K562 (cell line): ENCODE measurements around the gene BMP2K. TPM values are rescaled to one million over a fixed set of nuclear protein-coding genes. Genes with fewer than 3 reads are reported as not detected.
A peak's percentile ranks its signal among the peaks of the same experiment; 100 is the strongest.

Source experiments
- DIDO1 ChIP-seq: fragments of 450-650 bp; IDR thresholded peaks from 2 replicates; pipeline ENCODE4 v1.6.1; 2016; ENCODE audit warnings: low read depth, missing biosample characterization, missing genetic modification characterization
- DMBX1 ChIP-seq: fragments of 250-450 bp; sonication (Bioruptor Pico); IDR thresholded peaks from 2 replicates; pipeline ENCODE4 v1.8.0; 2022; ENCODE audit warnings: inconsistent platforms, mild to moderate bottlenecking, moderate library complexity, borderline replicate concordance
- DPF2 ChIP-seq: fragments of 450-650 bp; IDR thresholded peaks from 2 replicates; pipeline ENCODE4 v1.6.1; 2016
- ERF ChIP-seq: fragments of 450-650 bp; formaldehyde crosslinking; IDR thresholded peaks from 2 replicates; pipeline ENCODE4 v1.4.0; 2020; ENCODE audit warnings: mild to moderate bottlenecking, mixed read lengths
- HMG20B ChIP-seq: fragments of 250-450 bp; sonication (Bioruptor Pico); IDR thresholded peaks from 2 replicates; pipeline ENCODE4 v1.5.0; 2021; ENCODE audit warnings: mild to moderate bottlenecking
- KLF13 ChIP-seq: fragments of 450-650 bp; IDR thresholded peaks from 2 replicates; pipeline ENCODE4 v1.6.1; 2016; ENCODE audit warnings: missing genetic modification characterization, low read depth, mild to moderate bottlenecking, missing compliant biosample characterization, moderate library complexity, borderline replicate concordance
- MTA2 ChIP-seq: fragments of 450-650 bp; IDR thresholded peaks from 2 replicates; pipeline ENCODE4 v1.6.1; 2016; ENCODE audit warnings: low read depth
- MTF1 ChIP-seq: fragments of 250-450 bp; sonication (Bioruptor Pico); IDR thresholded peaks from 2 replicates; pipeline ENCODE4 v1.9.0; 2021; ENCODE audit warnings: moderate library complexity, mild to moderate bottlenecking, inconsistent platforms, borderline replicate concordance
- NEUROD1 ChIP-seq: fragments of 150-350 bp; IDR thresholded peaks from 2 replicates; pipeline ENCODE4 v1.6.1; 2014; ENCODE audit warnings: borderline replicate concordance, low read length, low read depth; ENCODE audit not compliant: partially characterized antibody
- ZNF23 ChIP-seq: fragments of 250-450 bp; sonication (Bioruptor Pico); IDR thresholded peaks from 2 replicates; pipeline ENCODE4 v1.4.0; 2020; ENCODE audit warnings: mild to moderate bottlenecking
- ZNF311 ChIP-seq: fragments of 250-450 bp; sonication (Bioruptor Pico); IDR thresholded peaks from 2 replicates; pipeline ENCODE4 v1.4.0; 2020; ENCODE audit warnings: mild to moderate bottlenecking, moderate library complexity
- polyA plus RNA-seq, 8 experiments: library from polyadenylated mRNA; depleted of rRNA in 4 of 8; stranded (reverse) in 5 of 8; unstranded in 3 of 8; fragments of >200 nt; fragmentation: Nextera tagmentation in 2 of 8; fragmentation: Illumina TruSeq in 1 of 8; extraction: Ambion mirVana in 2 of 8; extraction: Trizol in 1 of 8; gene quantifications; 2 replicates each; pipeline versions ENCODE4 v1.2.1 to v1.2.3, GENCODE V29; 2011 to 2014; ENCODE audit warnings: inconsistent platforms in 1 of 8, missing spikeins in 1 of 8
- total RNA-seq, 7 experiments: library from RNA; depleted of rRNA in 6 of 7; stranded (reverse); fragments of >200 nt in 6 of 7; fragmentation: Illumina TruSeq in 2 of 7; extraction: Trizol in 2 of 7; gene quantifications; 2 replicates each; pipeline versions ENCODE4 v1.2.1 to v1.2.3, GENCODE V29; 2011 to 2021; ENCODE audit warnings: low replicate concordance in 1 of 7
- TF ChIP-seq, protein P1 (sequence below): fragments of 450-650 bp; IDR thresholded peaks from 2 replicates; pipeline ENCODE4 v1.6.1; 2016
- TF ChIP-seq, protein P2 (sequence below): conservative IDR thresholded peaks from 2 replicates; pipeline ENCODE4 v1.6.1; 2011; ENCODE audit warnings: low read depth, mild to moderate bottlenecking, low read length; ENCODE audit not compliant: control insufficient read depth
- TF ChIP-seq, protein P3 (sequence below), 2 experiments: fragments of 450-650 bp in 1 of 2; sonication (generic) in 1 of 2; formaldehyde crosslinking; conservative IDR thresholded peaks; 2 replicates each; pipeline versions ENCODE4 v1.4.0 to v1.8.1; 2020 to 2022; ENCODE audit warnings: mild to moderate bottlenecking in 1 of 2, missing genetic modification reagents in 1 of 2
- TF ChIP-seq, protein P4 (sequence below), 2 experiments: fragments of 450-650 bp; conservative IDR thresholded peaks; 2 replicates each; pipeline ENCODE4 v1.6.1; 2017; ENCODE audit warnings: mild to moderate bottlenecking in 2 of 2, moderate library complexity in 2 of 2
- TF ChIP-seq, protein P5 (sequence below): sonication (generic); formaldehyde crosslinking; IDR thresholded peaks from 2 replicates; pipeline ENCODE4 v1.8.0; 2022; ENCODE audit warnings: mild to moderate bottlenecking, missing genetic modification reagents

BMP2K gene
- total and polyA plus RNA-seq, 9 of the 15 experiments (the other 6 are each of a cell fraction or from before 2014, with no cell fraction given): 17.0 to 217 (median 104) TPM

DNA sequence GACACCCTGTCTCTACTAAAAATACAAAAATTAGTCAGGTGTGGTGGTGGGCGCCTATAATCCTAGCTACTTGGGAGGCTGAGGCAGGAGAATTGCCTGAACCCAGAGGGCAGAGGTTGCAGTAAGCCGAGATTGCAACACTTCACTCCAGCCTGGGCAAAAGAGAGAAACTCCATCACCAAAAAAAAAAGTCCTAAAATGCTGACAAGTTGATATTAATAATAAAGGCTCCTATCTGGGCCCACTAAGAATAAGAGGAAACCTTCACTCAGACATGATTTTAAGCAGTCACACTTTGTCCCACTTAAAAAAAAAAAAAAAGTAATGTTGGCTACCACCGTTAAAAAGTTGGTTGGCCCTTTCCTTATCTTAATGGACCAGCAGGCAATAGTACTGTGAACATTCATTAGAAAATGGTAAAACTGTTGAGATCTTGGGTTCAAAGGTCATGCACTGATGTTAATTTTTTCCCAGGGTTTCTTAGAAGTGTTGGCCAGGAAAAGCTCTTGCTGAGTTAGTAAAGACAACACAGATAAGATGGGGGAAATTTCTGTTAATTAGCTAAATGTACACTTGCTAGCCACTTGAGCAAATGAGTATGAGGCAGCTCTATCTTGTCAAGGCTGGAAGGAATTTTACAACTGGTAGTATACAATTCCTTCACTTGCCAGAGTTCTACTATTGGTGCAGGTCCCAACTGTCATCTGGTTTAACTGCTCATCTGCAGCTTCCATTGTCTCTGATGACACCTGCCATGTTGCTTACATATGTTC lies 43.6 kb upstream of the BMP2K start (continued):
- TF ChIP-seq, protein P1, sequence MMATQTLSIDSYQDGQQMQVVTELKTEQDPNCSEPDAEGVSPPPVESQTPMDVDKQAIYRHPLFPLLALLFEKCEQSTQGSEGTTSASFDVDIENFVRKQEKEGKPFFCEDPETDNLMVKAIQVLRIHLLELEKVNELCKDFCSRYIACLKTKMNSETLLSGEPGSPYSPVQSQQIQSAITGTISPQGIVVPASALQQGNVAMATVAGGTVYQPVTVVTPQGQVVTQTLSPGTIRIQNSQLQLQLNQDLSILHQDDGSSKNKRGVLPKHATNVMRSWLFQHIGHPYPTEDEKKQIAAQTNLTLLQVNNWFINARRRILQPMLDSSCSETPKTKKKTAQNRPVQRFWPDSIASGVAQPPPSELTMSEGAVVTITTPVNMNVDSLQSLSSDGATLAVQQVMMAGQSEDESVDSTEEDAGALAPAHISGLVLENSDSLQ: peak; percentile 51
- no peak; the same call in 1 of the 2 replicates for TF ChIP-seq ZNF311
- TF ChIP-seq, protein P2, sequence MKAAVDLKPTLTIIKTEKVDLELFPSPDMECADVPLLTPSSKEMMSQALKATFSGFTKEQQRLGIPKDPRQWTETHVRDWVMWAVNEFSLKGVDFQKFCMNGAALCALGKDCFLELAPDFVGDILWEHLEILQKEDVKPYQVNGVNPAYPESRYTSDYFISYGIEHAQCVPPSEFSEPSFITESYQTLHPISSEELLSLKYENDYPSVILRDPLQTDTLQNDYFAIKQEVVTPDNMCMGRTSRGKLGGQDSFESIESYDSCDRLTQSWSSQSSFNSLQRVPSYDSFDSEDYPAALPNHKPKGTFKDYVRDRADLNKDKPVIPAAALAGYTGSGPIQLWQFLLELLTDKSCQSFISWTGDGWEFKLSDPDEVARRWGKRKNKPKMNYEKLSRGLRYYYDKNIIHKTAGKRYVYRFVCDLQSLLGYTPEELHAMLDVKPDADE: no peak
- peak; percentile 97 for TF ChIP-seq DPF2
- TF ChIP-seq DMBX1 (CRISPR knock-in tag): peak; percentile 21; the same call in 1 of the 2 replicates
- TF ChIP-seq, protein P3, sequence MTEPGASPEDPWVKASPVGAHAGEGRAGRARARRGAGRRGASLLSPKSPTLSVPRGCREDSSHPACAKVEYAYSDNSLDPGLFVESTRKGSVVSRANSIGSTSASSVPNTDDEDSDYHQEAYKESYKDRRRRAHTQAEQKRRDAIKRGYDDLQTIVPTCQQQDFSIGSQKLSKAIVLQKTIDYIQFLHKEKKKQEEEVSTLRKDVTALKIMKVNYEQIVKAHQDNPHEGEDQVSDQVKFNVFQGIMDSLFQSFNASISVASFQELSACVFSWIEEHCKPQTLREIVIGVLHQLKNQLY (CRISPR knock-in tag; conservative IDR thresholded peaks at IDR 0.05): no peak
- peak; percentile 93 for TF ChIP-seq MTA2
- TF ChIP-seq, protein P4, sequence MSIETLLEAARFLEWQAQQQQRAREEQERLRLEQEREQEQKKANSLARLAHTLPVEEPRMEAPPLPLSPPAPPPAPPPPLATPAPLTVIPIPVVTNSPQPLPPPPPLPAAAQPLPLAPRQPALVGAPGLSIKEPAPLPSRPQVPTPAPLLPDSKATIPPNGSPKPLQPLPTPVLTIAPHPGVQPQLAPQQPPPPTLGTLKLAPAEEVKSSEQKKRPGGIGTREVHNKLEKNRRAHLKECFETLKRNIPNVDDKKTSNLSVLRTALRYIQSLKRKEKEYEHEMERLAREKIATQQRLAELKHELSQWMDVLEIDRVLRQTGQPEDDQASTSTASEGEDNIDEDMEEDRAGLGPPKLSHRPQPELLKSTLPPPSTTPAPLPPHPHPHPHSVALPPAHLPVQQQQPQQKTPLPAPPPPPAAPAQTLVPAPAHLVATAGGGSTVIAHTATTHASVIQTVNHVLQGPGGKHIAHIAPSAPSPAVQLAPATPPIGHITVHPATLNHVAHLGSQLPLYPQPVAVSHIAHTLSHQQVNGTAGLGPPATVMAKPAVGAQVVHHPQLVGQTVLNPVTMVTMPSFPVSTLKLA (conservative IDR thresholded peaks at IDR 0.05): peak in 1 of 2 experiments; percentile 47; a peak in 2 of 4 replicates
- TF ChIP-seq HMG20B: no peak
- peak; percentile 16 for TF ChIP-seq NEUROD1
- TF ChIP-seq MTF1 (CRISPR knock-in tag): no peak
- TF ChIP-seq ZNF23: no peak
- no peak for TF ChIP-seq KLF13
- TF ChIP-seq, protein P5, sequence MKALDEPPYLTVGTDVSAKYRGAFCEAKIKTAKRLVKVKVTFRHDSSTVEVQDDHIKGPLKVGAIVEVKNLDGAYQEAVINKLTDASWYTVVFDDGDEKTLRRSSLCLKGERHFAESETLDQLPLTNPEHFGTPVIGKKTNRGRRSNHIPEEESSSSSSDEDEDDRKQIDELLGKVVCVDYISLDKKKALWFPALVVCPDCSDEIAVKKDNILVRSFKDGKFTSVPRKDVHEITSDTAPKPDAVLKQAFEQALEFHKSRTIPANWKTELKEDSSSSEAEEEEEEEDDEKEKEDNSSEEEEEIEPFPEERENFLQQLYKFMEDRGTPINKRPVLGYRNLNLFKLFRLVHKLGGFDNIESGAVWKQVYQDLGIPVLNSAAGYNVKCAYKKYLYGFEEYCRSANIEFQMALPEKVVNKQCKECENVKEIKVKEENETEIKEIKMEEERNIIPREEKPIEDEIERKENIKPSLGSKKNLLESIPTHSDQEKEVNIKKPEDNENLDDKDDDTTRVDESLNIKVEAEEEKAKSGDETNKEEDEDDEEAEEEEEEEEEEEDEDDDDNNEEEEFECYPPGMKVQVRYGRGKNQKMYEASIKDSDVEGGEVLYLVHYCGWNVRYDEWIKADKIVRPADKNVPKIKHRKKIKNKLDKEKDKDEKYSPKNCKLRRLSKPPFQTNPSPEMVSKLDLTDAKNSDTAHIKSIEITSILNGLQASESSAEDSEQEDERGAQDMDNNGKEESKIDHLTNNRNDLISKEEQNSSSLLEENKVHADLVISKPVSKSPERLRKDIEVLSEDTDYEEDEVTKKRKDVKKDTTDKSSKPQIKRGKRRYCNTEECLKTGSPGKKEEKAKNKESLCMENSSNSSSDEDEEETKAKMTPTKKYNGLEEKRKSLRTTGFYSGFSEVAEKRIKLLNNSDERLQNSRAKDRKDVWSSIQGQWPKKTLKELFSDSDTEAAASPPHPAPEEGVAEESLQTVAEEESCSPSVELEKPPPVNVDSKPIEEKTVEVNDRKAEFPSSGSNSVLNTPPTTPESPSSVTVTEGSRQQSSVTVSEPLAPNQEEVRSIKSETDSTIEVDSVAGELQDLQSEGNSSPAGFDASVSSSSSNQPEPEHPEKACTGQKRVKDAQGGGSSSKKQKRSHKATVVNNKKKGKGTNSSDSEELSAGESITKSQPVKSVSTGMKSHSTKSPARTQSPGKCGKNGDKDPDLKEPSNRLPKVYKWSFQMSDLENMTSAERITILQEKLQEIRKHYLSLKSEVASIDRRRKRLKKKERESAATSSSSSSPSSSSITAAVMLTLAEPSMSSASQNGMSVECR (CRISPR knock-in tag): no peak
- TF ChIP-seq DIDO1 (tag): no peak
- TF ChIP-seq ERF (CRISPR knock-in tag): no peak
